HG03066 (cell line): ENCODE results near the gene CD200R1.
A peak's percentile ranks its signal among the peaks of the same experiment; 100 is the strongest.

Source experiments
- ATAC-seq: cut with Tn5 transposase; IDR thresholded peaks from one replicate; pipeline ENCODE4 v1.9.1; 2021; ENCODE audit warnings: low read depth; ENCODE audit not compliant: unreplicated experiment

Gene CD200R1

DNA sequence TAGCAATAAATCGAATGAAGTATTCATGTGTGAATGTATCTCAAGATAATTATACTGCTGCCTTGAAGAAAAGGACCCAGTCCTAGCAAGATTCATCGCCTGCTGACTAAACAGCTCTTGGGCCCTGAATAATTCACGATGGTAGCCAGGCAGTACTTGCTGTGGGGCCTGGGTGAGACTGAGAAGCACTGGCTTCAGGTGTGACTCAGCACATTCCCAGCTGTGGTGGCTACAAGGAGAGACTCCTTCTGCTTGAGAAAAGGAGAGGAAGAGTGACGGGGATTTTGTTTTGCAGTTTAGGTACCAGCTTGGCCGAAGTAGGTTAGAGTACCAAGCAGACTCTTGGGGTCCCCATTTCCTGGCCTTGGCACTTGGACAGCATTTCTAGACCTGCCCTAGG, 80.6 kb downstream of the CD200R1 start:
- no peak for ATAC-seq

GRCh38 chr3:112889357-112889756, 85.5 kb downstream of the CD200R1 start:
- ATAC-seq = no peak

DNA sequence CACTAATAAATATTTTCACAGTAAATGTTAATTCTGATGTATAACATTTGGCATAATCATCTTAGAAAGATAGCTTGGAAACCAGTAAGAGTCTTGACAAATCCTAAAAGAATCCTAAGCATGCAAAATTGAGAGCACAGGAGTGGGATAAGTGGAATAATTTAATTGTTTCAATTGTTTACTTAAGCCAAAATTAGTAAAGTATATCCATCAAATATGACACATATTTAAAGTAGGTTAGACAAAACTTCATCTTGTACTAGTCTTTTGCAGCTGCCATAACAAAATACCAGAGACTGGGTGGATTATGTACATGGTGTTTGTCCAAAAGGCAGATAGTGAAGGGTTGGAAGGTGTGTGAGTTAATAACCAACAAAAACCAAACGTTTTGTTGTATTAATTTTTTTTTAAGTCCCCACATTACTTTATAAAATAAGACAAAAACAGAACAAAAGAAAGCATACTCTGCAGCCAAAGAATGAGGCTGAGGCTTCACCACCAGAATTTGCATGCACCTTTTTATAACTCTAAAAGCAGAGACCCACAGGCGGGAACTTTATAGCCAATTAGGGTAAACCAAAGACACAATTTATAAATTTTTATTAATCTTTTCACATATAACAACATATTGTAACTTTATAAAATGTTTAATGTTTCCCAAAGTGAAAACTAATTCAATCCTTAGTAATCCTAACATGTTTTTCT, 86.4 kb downstream of the CD200R1 start:
- no peak for ATAC-seq

- no peak for ATAC-seq
These were observed 90.1 kb downstream of the CD200R1 start for GRCh38 chr3:112884678-112885290.

GRCh38 chr3:112881891-112882290, 93.0 kb downstream of the CD200R1 start:
- ATAC-seq = no peak

- no peak for ATAC-seq
These were observed 99.3 kb downstream of the CD200R1 start for GRCh38 chr3:112875561-112875960.

GRCh38 chr3:112874725-112875124, 100.2 kb downstream of the CD200R1 start:
- ATAC-seq = no peak

- peak; percentile 77 for ATAC-seq
These were observed 101.3 kb downstream of the CD200R1 start for GRCh38 chr3:112873632-112874031.

- no peak for ATAC-seq
These were observed 103.2 kb downstream of the CD200R1 start for GRCh38 chr3:112871735-112872134.
